DOHH2 (cell line): ENCODE data around the gene OTOP1.

ENCODE experiments used
- H3F3A ChIP-seq: fragments of 200-600 bp; sonication (generic), shearing (Covaris generic); 2 replicates; pipeline ENCODE4 v1.6.0; 2016; ENCODE audit warnings: antibody characterized with exemption, mild to moderate bottlenecking; ENCODE audit not compliant: control insufficient read depth, insufficient read depth
- H3K27ac ChIP-seq: fragments of 200-600 bp; sonication (generic); 2 replicates; pipeline ENCODE4 v1.5.1; 2014; ENCODE audit warnings: low read depth, mild to moderate bottlenecking, low read length, moderate library complexity
- H3K27me3 ChIP-seq: fragments of 200-600 bp; sonication (generic); 2 replicates; pipeline ENCODE4 v1.6.1; 2014; ENCODE audit warnings: mild to moderate bottlenecking, low read length, mixed read lengths; ENCODE audit not compliant: control insufficient read depth
- H3K36me3 ChIP-seq: fragments of 200-600 bp; sonication (generic); 2 replicates; pipeline ENCODE4 v1.6.1; 2014; ENCODE audit warnings: mild to moderate bottlenecking, low read length, moderate library complexity, mixed read lengths; ENCODE audit not compliant: control insufficient read depth
- H3K4me1 ChIP-seq: fragments of 200-600 bp; sonication (generic); 2 replicates; pipeline ENCODE4 v1.6.1; 2014; ENCODE audit warnings: mild to moderate bottlenecking, low read length, mixed read lengths; ENCODE audit not compliant: control insufficient read depth
- H3K4me2 ChIP-seq: fragments of 200-600 bp; sonication (generic); 2 replicates; pipeline ENCODE4 v1.6.0; 2014; ENCODE audit warnings: mild to moderate bottlenecking, low read length, moderate library complexity
- H3K4me3 ChIP-seq: fragments of 200-600 bp; sonication (generic); 2 replicates; pipeline ENCODE4 v1.5.1; 2014; ENCODE audit warnings: mild to moderate bottlenecking, low read length, mixed read lengths
- H3K79me2 ChIP-seq: fragments of 200-600 bp; sonication (generic); 2 replicates; pipeline ENCODE4 v1.6.1; 2014; ENCODE audit warnings: mild to moderate bottlenecking, low read length, mixed read lengths; ENCODE audit not compliant: control insufficient read depth
- H3K9me2 ChIP-seq: fragments of 200-600 bp; sonication (generic); replicated peaks from 2 replicates; pipeline ENCODE4 v1.6.1; 2014; ENCODE audit warnings: mild to moderate bottlenecking, low read length, mixed read lengths; ENCODE audit not compliant: control insufficient read depth
- H3K9me3 ChIP-seq: fragments of 200-600 bp; sonication (generic); 2 replicates; pipeline ENCODE4 v1.6.1; 2014; ENCODE audit warnings: antibody characterized with exemption, low read length, mixed read lengths; ENCODE audit not compliant: control insufficient read depth, insufficient read depth
- H4K20me1 ChIP-seq: fragments of 200-600 bp; sonication (generic); 2 replicates; pipeline ENCODE4 v1.6.0; 2014; ENCODE audit warnings: low read depth, mild to moderate bottlenecking, antibody characterized with exemption, low read length, moderate library complexity; ENCODE audit not compliant: control insufficient read depth, insufficient read depth
- CTCF ChIP-seq: fragments of 200-600 bp; sonication (generic); IDR thresholded peaks from one replicate; pipeline ENCODE4 v1.5.1; 2014; ENCODE audit warnings: antibody characterized with exemption, mild to moderate bottlenecking, low read depth, low read length; ENCODE audit not compliant: poor library complexity, severe bottlenecking
- EZH2phosphoT487 ChIP-seq: fragments of 200-600 bp; sonication (generic); IDR thresholded peaks from 2 replicates; pipeline ENCODE4 v1.6.1; 2017; ENCODE audit warnings: borderline replicate concordance, mild to moderate bottlenecking, antibody characterized with exemption, low read length, moderate library complexity, mixed read lengths

Gene OTOP1

GRCh38 chr4:4270529-4270928 is 43.8 kb upstream of the OTOP1 start:
- H3K27me3 ChIP-seq, result no peaks in the 10 kb centered on the region
- TF ChIP-seq CTCF (no peak), EZH2phosphoT487 (no peak)
- peaks cover 70% of the 10 kb centered on the region for H3K36me3 ChIP-seq
- no peaks in the 10 kb centered on the region for H3F3A ChIP-seq
- H4K20me1 ChIP-seq, result no peaks in the 10 kb centered on the region
- no peak overlapping the region for H3K4me3 ChIP-seq
- H3K9me3 ChIP-seq, result no peaks in the 10 kb centered on the region
- H3K27ac ChIP-seq, result no peak overlapping the region
- H3K79me2 ChIP-seq, result no peaks in the 10 kb centered on the region
- H3K4me1 ChIP-seq, result no peaks in the 10 kb centered on the region
- H3K9me2 ChIP-seq, result no peaks in the 10 kb centered on the region
- no peak overlapping the region for H3K4me2 ChIP-seq

- H3K36me3 ChIP-seq, result peaks cover 63% of the 10 kb centered on the region
- H3K4me3 ChIP-seq, result no peak overlapping the region
- no peak overlapping the region for H3K27ac ChIP-seq
These were observed 43.1 kb upstream of the OTOP1 start for GRCh38 chr4:4269856-4270255.

GRCh38 chr4:4269331-4269731 is 42.6 kb upstream of the OTOP1 start:
- Histone ChIP-seq H3K4me2 (no peak overlapping the region), H3K4me3 (no peak overlapping the region), H3K9me3 (no peaks in the 10 kb centered on the region), H3K27me3 (no peaks in the 10 kb centered on the region), H3K36me3 (peaks cover 58% of the 10 kb centered on the region), H3K9me2 (no peaks in the 10 kb centered on the region), H3K4me1 (no peaks in the 10 kb centered on the region), H4K20me1 (no peaks in the 10 kb centered on the region), H3F3A (no peaks in the 10 kb centered on the region), H3K27ac (no peak overlapping the region), H3K79me2 (no peaks in the 10 kb centered on the region)
- no peak for TF ChIP-seq CTCF
- no peak for TF ChIP-seq EZH2phosphoT487

More at GRCh38 chr4:4269856-4270255, 43.1 kb upstream of the OTOP1 start:
- H3K9me3 ChIP-seq, result no peaks in the 10 kb centered on the region
- TF ChIP-seq EZH2phosphoT487 (no peak), CTCF (no peak)
- H3K79me2 ChIP-seq, result no peaks in the 10 kb centered on the region
- no peaks in the 10 kb centered on the region for H3F3A ChIP-seq
- no peak overlapping the region for H3K4me2 ChIP-seq
- no peaks in the 10 kb centered on the region for H3K4me1 ChIP-seq
- no peaks in the 10 kb centered on the region for H4K20me1 ChIP-seq
- no peaks in the 10 kb centered on the region for H3K27me3 ChIP-seq
- no peaks in the 10 kb centered on the region for H3K9me2 ChIP-seq

GRCh38 chr4:4268776-4269175 is 42.0 kb upstream of the OTOP1 start:
- H3F3A ChIP-seq, result no peaks in the 10 kb centered on the region
- no peak overlapping the region for H3K4me3 ChIP-seq
- H3K9me2 ChIP-seq, result no peaks in the 10 kb centered on the region
- no peak overlapping the region for H3K27ac ChIP-seq
- H4K20me1 ChIP-seq, result no peaks in the 10 kb centered on the region
- H3K36me3 ChIP-seq, result peaks cover 55% of the 10 kb centered on the region
- TF ChIP-seq EZH2phosphoT487 (no peak), CTCF (no peak)
- H3K79me2 ChIP-seq, result no peaks in the 10 kb centered on the region
- H3K4me2 ChIP-seq, result no peak overlapping the region
- no peaks in the 10 kb centered on the region for H3K9me3 ChIP-seq
- no peaks in the 10 kb centered on the region for H3K4me1 ChIP-seq
- no peaks in the 10 kb centered on the region for H3K27me3 ChIP-seq
